CD4-positive, alpha-beta T cell treated with Interleukin-4 for 4 hours (primary cell): Measurements from ENCODE around the gene LECT2.
A peak's percentile ranks its signal among the peaks of the same experiment; 100 is the strongest.

Experiments used
- DNase-seq: peaks from one replicate; pipeline ENCODE4 v3.0.0-alpha.2; 2020

The LECT2 gene

DNA sequence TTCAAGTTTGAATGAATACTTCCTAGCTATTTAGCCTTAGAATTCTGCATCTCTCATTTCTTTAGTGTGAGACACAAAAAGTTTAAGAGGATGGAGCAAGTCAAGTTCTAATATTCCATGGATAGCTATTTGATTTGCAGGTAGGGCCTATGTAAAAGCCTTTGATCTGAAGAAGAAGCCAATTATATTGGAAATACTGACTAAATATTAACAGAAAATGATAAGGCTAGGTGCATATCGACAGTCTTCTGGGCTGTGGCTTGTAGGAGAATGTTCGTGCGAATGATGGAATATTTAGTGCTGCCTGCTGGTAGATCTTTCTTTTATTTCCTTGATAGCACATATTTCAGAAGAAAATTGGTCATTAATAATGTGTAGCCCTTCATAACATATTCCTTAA, at the start of gene LECT2:
Gene LECT2, minus strand, starts transcription at position 85 of the 400 bp plus-strand sequence. CDS start 150 bp downstream, outside the sequence.
- DNase-seq: no peak

DNA sequence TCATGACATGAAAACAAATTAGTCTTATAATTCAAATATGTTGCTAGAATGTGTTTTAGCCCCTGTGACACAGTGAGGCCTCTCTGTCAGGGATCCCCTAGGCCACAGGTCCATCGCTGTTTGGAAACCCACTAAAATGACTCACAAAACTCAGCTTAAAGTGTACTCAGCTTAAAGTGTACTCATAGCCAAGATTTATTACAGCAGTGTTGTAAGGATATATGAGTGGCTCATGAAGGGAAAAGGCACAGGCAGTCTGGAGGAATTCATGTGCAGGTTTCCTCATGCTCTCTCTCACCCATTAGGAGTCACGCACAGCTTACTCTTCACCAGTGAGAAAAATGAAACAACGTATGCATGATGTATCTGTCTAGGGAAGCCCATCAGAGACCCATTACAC, 49.7 kb upstream of the LECT2 start:
- no peak for DNase-seq

DNA sequence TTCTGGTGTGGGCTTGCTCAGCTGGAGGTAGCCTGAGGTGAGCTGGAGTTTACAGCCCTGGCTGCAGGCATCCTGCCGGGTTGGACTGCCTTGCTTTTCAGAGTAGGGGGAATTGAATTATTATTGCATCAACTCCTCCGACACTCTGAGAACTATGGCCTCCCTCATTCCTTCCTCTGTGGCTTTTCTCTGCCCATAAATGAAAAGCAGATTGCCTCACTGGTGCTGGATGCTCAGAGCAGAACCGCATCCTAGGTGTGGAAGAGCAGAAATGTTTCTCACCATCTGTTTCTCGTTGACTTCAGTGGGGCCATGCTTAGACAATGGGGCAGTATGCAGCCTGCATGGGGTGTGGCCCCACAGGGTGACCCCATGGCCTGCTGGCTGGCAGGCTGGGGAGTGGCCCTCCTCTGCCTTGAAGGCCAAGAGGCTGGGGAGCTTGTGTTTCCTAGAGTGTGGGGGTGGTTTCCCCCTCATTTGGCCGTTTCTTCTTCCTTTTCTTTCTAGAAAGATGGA, 46.7 kb upstream of the LECT2 start:
- no peak for DNase-seq

DNA sequence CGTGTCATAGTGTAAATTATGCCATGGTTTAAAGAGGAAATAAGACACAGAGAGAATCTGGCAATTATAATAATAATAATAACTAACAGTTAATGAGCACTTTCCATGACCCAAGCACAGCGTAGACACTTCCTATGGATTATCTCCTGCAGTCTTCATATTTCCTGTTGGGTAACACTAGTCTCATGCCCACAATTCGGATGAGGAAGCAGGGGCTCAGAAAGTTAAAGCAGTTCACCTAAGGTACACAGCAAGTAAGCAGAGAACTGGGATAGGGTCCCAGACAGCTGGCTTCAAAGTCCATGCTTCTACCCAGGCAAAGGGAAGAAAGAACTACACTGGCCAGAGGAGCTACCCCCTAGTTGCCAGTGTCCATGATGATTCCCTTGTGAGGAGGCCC, 46.1 kb upstream of the LECT2 start:
- no peak for DNase-seq

DNA sequence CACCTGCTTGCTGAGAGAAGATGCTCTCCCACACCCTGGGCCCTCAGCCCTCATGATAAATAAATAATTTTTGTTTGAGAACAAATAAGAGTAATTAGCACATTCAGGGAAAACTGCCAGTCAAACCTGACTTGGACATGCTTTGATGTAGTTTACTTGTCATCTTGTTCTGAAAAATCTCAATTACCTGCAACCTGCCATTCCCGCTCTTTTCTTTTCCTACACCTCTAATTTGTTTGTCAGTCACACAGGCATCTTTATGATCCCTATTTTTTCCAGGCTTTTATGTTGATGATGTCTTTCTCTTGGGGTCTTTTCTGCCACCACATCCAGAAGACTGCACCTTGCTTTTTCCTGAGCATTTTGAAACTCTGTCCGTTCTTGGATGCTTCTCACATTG, 45.4 kb upstream of the LECT2 start:
- DNase-seq: no peak

DNA sequence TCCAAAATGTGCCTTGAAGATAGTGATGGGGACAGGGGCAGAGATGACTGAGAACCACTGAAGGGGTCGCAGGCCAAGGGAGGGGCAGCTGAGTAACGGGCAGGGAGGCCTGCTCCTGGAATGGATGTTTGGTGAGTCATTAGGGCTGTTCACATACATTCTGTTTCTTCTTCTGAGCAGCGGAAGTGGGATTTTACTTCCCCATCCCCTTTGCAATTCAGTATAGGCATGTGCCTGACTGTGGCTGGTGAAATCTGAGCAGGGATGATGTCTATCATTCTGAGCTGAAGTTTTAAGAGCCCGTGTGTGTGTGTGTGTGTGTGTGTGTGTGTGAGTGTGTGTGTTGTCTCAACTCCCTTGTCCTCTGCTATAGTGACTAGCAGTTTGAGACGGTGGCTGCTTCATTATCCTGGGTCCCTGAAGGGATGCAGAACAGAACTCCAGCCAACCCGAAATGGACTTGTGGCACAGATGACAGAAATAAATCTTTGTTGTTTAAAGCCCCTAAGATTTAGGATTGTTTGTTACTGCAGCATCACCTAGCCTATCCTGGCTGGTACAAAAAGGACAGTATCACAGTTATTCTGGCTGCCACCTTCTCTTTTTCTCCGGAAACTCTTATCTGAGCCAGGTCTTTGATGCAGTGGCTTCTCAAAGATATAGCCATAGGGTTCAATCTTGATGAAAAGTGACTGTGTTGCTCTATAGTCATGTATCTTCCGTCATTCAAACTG, 44.8 kb upstream of the LECT2 start:
- DNase-seq: peak; percentile 11

DNA sequence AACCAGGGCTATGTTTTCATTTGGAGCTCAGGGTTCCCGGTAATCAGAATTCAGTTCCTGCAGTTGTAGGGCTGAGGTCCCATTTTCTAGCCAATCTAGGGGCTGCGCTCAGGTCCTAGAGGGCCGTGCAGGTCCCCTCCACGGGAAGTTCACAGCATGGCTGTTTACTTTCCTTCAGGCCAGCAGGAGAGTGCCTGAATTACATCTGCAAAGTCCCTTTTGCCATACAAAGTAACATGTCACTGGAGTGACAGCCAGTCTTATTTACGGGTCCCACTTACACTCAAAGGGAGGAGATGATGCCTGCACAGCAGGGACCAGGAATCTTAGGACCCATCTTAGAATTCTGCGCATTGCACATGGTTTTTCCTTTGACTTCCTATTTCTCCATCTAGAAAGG, 44.1 kb upstream of the LECT2 start:
- DNase-seq: no peak

DNA sequence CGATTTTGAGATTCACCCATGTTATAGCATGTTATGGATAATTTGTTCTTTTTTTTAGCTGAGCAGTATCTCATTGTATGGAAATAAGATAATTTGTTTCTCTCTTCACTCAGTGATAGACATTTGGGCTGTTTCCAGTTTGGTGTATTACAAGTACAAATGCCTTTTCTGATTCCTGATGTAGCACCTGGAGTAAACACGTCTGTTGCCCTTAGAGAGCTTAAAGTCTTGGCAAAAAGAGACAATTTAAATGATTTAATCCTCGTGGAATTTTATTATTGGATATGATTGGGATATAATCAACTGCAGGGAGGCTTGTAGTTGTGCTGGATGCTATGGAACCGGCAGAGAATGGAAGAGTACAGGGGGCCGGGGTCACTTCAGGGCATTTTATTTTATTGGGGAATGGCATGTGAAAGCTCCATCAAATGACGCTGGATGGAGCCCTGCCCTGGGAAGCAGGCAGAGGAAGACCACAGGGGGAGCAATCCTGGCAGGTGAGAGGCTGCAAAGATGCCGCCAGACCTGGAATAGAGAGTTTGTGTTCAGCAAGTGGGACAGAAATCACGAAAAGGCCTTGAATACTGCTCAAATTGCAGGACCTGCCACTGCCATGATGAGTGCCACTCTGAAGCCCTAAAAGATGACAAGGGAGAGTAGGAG, 43.0 kb upstream of the LECT2 start:
- DNase-seq: no peak

DNA sequence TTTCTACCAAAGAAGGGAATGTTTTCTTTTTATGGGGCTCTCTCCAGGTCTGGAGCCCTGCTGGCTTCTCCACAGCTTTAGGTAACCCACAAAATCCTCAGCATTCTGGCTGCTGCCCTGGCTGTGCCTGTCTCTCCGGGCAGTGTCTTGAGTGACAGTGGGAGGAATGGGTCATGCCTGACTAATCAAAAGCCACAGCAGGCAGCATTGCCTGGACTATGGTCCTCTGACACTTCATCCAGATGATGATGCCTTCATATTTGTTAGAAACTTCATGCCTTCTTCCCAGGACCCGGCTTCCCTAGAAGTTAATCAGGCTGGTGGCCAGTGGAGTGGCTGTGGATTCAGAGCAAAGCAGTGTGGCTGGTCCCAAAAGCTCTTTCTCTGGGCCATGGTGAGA, 41.8 kb upstream of the LECT2 start:
- no peak for DNase-seq

DNA sequence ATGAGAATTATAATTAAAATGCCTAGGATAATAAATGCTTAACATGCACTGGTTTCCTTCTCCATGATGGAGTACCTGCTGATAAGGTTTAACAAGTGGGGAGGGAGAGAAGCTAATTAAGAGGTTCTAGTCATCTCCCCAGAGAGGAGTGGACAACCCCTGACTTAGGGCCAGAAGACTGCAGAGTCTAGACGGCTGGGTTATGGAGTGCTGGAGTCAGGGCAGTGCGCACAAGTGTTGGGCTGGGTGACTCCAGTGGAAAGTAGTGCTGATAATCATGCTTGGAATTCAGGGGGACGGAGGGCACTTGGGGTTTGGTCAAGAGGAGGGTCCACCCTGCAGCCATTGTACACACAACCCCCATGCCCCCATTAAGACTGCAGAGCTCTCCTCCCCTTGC, 41.2 kb upstream of the LECT2 start:
- DNase-seq: no peak

DNA sequence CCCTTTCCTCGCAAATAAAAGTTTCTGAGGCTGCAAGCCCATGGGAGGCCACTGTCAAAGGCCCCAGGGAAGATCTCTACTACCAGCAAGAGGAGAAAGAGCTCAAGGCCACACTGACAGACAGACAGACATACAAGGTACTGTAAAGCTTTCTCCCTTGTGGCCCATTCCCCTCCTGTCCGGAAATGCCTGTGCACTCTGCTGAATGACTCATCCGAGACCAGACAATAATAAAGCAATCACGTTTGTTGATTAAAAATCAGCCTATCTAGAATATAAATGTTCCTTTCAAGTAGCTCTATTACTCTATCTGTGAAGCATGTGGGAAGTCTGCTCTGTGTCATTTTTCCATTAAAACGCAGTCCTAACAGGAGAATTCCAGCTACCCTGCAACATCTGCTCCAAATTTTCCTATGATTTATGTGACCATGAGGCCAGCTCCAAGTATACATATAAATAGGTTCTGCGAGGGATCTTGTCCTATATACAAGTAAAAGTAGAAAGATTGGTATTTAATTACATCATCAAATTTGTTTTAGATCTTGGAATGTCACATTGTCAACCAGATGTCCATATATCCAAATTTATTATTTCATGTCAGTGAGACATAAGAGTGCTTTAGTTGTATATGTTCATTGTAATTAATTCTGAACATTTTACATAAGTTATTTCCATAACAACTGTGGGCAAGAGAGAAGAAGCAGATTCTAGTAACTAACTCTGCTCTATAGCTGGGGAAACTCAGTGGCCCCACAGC, 39.3 kb upstream of the LECT2 start:
- DNase-seq: no peak

DNA sequence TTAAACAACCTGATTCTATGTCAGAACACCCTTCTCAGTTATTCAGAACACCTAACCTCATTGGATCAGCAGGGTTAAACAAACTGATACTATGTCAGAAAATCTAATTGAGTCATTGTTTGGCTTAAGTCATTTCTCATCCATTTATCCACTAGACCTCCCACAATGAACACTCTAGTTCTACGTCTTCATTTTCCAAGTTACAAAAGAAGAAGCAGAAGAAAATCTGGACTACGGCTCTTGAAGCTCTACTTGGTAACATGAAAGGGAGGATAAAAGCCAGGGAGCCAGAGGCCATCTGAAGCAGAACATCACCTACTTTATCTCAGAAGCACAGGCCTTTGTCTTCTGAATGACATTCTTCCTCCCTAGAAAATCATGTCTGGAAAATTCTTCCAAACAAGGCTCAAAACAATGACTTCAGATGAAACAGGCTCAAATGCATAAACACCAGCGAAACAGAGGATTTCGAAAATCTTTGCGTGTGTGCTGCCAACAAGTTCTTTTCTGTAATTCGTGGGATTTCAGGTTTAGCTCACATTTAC, 38.6 kb upstream of the LECT2 start:
- DNase-seq: no peak

DNA sequence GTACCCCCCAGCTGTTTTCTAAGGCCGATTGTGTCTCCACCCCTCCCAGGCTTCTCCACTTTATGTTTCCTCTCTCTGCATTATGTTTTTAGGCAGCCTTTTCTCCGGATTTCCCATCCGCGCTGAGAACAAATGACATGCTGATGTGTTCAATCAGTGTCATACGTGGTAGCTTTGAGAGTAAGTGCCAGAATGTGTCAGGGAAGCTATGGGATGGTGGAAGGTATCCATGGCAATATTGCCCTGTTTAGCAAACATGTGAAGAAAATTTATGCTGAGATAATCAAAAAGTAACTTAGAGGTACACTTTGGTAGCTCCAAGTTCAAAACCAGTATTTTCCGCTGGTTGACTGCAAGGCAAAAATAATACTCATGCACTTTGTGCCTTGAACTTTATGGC, 36.6 kb upstream of the LECT2 start:
- no peak for DNase-seq

DNA sequence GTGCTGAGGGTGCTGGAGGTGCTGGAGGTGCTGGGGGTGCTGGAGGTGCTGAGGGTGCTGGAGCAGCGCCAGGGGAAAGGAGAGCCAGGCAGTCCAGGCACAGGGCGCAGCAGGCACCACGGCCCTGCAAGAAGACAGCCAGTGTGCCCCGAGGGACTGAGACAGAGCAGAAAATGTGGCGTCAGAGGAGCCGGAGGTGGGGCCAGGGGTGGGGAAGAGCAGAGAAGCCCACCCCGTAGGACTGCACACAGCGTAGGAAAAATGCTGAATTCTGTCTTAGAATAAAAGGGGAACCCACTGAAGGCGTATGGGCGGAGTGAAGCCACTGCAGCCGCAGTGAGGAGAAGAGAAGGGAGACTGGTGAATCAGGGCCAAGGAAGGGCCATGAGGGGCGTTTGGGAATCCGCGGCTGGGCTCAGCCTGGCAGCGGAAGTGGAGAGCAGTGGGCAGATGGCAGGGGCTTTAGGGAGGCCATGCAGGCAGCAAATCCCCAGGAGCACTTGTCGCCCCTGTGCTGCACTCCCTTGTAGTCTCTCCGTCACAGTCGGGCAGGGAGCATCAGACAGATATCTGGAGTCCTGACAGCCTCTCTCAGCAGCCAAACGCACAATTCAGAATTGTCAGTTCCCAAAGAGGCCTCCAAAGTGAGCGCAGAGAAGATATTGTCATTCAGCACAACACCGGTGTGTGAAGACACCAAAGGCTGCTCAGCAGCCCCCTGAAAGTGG, 35.9 kb upstream of the LECT2 start:
- no peak for DNase-seq

DNA sequence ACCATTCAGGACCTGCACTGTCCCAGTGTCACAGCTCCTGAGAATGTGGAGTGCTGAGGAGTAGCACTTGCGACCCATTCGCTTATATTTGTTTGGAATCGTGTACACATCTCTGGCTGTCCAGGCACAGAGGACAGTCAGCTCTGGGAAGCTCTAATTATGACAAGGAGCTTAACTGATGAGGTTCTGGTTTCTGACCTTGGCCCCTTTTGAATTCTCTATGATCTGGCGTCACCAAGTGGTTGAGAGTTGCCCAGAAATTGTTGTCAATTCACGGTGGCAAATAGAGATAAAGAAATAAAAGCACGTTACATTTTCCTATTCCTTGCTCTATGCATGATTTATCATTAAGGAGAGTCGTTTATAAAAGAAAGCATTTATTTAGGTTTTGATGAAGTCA, 34.9 kb upstream of the LECT2 start:
- DNase-seq: no peak

DNA sequence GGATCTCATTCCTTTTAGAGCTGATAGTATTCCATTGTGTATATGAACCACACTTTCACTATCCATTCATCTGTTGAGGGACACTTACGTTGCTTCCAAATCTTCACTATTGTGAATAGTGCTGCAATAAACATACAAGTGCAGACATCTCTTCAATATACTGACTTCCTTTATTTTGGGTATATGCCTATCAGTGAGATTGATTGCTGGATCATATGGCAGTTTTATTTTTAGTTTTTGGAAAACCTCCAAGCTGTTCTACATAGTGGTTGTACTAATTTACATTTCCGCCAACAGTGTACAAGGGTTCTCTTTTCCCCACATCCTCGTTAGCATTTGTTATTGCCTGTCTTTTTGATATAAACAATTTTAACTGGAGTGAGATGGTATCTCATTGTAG, 33.8 kb upstream of the LECT2 start:
- no peak for DNase-seq

DNA sequence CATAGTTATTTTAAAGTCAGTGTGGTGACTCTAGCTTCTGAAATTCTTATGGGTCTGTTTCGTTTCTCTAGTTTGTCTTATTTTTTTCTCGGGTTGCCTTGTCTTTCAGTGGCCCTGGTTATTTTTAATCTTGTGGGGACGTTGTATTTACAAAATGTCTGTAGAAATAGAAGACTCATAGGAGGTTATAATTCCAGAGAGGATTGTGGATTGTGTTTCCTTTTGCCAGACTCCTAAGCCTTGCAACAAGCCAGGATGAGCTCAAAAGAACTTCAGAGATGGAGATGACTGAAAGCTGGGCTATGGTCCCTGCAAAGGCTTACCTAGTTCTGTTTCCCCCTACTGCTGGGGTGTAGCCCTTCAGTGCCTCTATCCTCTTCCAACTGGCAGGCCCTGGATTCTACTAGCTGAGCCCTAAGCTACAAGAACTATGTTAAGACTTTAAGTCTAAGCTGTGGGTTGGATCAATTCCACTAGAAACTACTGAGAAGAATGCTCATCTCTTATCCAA, 32.2 kb upstream of the LECT2 start:
- DNase-seq: no peak

DNA sequence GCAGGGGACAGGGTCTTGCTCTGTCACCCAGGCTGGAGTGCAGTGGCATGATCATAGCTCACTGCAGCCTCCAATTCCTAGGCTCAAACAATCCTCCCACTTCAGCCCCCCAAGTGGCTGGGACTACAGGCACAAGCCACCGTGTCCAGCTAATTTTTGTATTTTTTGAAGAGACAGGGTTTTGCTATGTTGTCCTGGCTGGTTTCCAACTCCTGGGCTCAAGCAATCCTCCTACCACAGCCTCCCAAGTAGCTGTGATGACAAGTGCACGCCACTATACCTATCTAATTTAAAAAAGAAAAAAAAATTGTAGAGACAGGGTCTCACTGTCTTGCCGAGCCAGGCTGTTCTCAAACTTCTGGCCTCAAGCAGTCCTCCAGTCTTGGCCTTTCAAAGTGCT, 31.6 kb upstream of the LECT2 start:
- DNase-seq: no peak

DNA sequence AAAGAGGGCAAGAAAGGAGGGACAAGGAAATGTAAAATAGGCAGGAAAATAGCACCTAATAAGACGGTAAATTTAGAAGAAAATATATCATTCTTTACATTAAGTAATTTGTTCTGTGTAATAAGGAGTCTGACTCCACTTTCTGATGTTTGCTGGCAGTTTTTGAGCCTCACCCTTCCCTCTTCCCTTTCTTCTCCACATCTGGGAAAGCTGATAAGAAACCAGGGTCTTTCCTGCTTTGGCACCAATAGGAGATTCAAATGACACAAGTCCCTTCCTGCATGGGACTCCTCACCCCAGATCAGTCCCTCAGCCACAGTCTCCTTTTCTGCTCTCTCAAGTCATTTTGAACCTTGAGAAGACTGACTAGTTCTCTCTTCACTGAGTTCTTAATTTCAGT, 31.2 kb upstream of the LECT2 start:
- no peak for DNase-seq

DNA sequence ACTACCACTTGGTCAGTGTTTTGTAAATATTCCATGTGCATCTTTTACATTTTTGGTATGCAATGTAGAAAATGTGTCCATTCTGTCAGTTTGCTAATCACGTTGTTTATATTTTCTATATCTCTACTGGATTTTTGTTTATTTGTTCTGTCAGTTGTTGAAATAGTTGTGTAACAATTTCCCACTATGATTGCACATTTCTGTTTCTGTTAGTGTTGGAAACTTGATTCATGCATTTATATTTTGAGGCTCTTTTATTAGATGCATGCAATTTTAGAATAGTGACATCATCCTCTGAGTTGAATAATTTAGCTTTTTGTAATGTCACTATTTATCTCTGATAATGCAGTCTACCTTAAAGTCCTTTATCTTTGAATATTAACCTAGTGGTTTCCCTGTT, 25.8 kb upstream of the LECT2 start:
- DNase-seq: no peak

DNA sequence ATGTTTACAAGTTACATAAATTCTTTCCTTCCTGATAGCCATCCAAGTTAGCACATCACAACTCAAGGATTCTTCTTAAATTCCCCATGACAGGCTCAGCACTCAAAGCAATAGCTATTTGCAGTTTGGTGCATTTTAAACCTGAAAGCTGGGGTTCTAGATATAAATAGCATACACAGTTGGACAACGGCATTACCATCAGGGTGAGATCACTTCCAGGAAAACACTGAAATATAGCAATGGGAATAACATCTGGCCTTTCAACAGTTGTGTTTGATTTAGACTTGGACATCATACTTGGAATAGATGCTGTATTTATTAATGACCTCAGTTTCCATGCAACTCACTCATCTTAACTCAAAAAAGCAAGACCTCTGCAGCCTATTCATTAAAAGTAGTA, 24.7 kb upstream of the LECT2 start:
- DNase-seq: no peak

DNA sequence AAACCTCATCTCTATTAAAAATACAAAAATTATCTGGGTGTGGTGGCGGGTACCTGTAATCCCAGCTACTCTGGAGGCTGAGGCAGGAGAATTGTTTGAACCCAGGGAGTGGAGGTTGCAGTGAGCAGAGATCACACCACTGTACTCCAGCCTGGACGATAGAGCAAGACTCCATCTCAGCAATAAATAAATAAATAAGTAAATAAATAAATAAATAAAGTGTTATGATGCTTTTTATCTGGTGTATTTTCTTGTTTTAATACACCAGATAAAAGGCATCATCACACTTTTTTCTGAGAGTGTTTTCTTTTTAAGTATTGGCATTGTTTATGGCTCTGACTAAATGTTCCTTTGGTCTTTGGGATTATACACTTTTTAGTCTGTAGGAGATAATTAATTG, 24.2 kb upstream of the LECT2 start:
- DNase-seq: no peak

DNA sequence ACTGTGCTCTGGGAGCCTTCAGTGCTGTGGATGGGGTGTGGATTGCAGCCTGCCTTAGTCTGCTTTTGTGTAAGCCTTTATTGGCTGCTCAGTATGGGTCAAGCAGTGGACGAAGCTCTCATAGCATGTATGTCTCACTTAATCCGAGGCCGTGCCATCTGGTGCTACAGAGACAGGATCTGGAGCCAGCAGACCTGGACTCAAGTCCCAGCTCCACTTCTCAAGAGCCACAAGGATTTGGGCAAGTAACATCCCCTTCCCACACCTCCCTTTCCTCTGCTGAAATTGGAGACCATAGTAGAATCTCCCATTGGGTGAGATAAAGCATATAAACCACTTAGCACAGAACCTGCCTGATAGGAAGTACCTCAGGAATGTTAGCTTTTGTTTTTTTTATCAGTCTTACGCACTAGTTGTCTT, 23.4 kb upstream of the LECT2 start:
- DNase-seq: no peak
